A673 (cell line): ENCODE results near the gene PIGQ. TPM values are rescaled to one million over a fixed set of nuclear protein-coding genes. Genes with fewer than 3 reads are reported as not detected.

ENCODE experiments used
- BruUV-seq: library from RNA; stranded (reverse); fragments of 400-500 nt; replicated peaks from 2 replicates; lab custom pipeline; 2021; lab: Mats Ljungman, UMichigan
- CTCF ChIA-PET: fragments of 300-600 bp; sonication (Branson Sonifier 250); formaldehyde crosslinking; loops from one replicate; lab custom pipeline; 2022; ENCODE audit warnings: antibody characterized with exemption; lab: Charles Lee
- POLR2A ChIA-PET: fragments of 300-600 bp; sonication (Branson Sonifier 250); formaldehyde crosslinking; loops from one replicate; lab custom pipeline; 2022; ENCODE audit warnings: antibody characterized with exemption; ENCODE audit not compliant: low non-redundant PET; lab: Charles Lee
- DNase-seq: peaks from one replicate; pipeline ENCODE4 v3.0.0-alpha.2; 2015; ENCODE audit warnings: low spot score
- H3K27ac ChIP-seq: fragments of 200-600 bp; sonication (generic); 2 replicates; pipeline ENCODE4 v1.5.1; 2016; ENCODE audit warnings: mixed run types, low read depth, mild to moderate bottlenecking, mixed read lengths, antibody characterized with exemption, low read length; ENCODE audit not compliant: poor library complexity, severe bottlenecking
- H3K27me3 ChIP-seq: fragments of 200-600 bp; sonication (generic); replicated peaks from 2 replicates; pipeline ENCODE4 v1.6.1; 2017; ENCODE audit warnings: mixed run types, low read depth, mild to moderate bottlenecking, mixed read lengths, antibody characterized with exemption, low read length; ENCODE audit not compliant: insufficient read depth, poor library complexity
- H3K36me3 ChIP-seq: fragments of 200-600 bp; sonication (generic); 2 replicates; pipeline ENCODE4 v1.6.1; 2016; ENCODE audit warnings: mixed run types, mild to moderate bottlenecking, mixed read lengths, antibody characterized with exemption, low read length; ENCODE audit not compliant: insufficient read depth, poor library complexity, severe bottlenecking
- H3K4me1 ChIP-seq: fragments of 200-600 bp; sonication (generic); 2 replicates; pipeline ENCODE4 v1.6.1; 2017; ENCODE audit warnings: mixed run types, mild to moderate bottlenecking, mixed read lengths, antibody characterized with exemption, low read length; ENCODE audit not compliant: insufficient read depth, poor library complexity, severe bottlenecking
- H3K4me3 ChIP-seq: fragments of 200-600 bp; sonication (generic); 2 replicates; pipeline ENCODE4 v1.5.1; 2016; ENCODE audit warnings: low read depth, mixed run types, mild to moderate bottlenecking, mixed read lengths, low read length; ENCODE audit not compliant: poor library complexity, severe bottlenecking
- H3K9me3 ChIP-seq: fragments of 200-600 bp; sonication (generic); 2 replicates; pipeline ENCODE4 v1.6.1; 2016; ENCODE audit warnings: mixed run types, low read depth, mild to moderate bottlenecking, mixed read lengths, antibody characterized with exemption, low read length; ENCODE audit not compliant: poor library complexity, severe bottlenecking
- EZH2 ChIP-seq: fragments of 200-600 bp; sonication (generic); IDR thresholded peaks from 2 replicates; pipeline ENCODE4 v1.6.1; 2017; ENCODE audit warnings: borderline replicate concordance, low read depth, mild to moderate bottlenecking, mixed read lengths, antibody characterized with exemption, low read length; ENCODE audit not compliant: poor library complexity, severe bottlenecking
- intact Hi-C: fragments of 100-400 bp; cut with micrococcal nuclease; formaldehyde crosslinking; loops from one replicate; pipeline ENCODE4 v1.10.0; 2022; ENCODE audit not compliant: unreplicated experiment
- total RNA-seq: library from RNA; stranded (reverse); gene quantifications from 2 replicates; pipeline ENCODE4 v1.2.3, GENCODE V29; 2021
- TF ChIP-seq, protein P1 (sequence below): fragments of 300-800, 200-600 bp; sonication (generic); conservative IDR thresholded peaks from 2 replicates; pipeline ENCODE4 v1.5.1; 2017; ENCODE audit warnings: low read depth, mild to moderate bottlenecking, antibody characterized with exemption, low read length, moderate library complexity, mixed read lengths

PIGQ gene
- total RNA-seq, 1 experiment from 2014 or later = 59.4 TPM

DNA sequence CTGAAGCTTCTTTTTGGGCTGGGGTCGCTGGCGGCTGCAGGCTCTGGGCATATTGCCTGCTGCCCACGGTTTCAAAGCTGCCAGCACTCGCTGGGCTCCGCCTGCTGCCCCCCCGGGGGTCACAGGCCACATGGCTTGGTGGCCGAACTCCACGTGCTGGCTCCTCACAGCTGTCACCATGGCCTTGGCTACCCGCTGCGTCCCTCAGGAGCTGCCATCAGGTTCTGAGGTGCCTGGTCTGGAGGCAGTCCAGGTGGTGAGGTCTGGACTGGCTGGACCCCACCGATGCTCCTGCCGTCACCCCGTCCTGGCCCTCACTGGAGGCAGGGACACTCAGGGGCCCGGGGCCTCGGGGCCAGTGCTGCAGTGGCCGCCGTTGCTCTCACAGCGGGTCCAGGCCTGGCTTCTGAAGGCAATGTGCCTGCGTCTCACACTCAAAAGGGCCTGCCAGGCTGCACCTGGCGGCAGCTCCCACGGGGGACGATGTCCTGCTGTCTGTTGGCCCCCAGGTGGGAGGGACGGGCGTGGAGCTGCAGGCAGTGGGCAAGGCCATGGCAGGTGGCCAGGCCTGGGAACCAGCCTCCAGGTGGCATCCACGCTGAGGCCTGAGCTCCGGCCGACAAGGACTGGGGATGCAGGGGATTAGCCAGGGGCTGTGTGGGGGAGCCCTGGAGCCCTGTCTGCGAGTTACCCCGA is 29.0 kb upstream of the PIGQ start:
- ChIA-PET CTCF (no interaction called here), POLR2A (no interaction called here)

DNA sequence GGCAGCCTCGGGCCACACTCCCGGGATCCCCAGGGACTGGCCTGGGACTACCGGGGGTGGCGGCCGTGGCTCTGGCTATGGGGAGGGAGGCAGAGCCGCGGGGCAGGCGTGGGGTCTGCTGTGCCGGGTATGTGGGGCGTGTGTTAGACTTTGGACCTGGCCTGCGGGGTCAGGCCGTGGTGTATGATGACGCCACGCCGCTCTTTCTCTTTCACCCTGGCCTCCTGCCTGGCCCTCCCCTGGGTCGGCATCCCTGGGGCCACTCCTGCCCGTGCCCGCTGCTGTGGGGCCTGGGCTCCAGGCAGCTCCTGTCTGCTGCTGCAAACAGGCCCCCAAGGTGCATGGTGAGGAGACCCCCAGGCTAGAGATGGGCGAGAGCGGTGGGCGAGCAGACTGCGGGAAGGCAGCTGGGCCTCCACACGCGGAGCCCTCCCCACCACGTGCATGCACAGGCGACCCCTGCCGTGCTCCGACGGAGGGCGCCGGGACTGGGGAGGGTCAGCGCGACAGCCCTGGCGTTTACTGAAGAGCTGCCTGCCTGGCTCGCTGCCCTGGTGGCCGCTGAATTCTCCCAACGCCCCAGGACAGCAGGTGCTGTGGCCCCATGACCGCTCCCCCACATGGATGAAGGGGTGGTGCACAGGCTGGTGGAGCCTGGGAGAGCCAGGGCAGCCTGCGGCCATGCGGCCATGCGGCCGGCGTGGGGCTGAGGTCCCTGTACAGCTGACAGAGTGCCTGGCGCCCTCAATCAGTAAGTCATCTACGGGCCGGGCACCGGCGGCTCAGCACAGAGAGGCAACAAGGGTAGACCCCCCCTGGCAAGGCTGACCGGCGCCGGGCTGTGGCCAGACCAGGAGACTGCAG is 26.2 kb upstream of the PIGQ start:
- Histone ChIP-seq H3K27me3 (no peaks in the 10 kb centered on the region), H3K4me3 (no peak overlapping the region), H3K27ac (no peak overlapping the region), H3K36me3 (peaks cover 3% of the 10 kb centered on the region), H3K4me1 (no peaks in the 10 kb centered on the region), H3K9me3 (no peaks in the 10 kb centered on the region)
- no peak for DNase-seq
- no TSS peak for BruUV-seq
- no peak for TF ChIP-seq EZH2
- TF ChIP-seq, protein P1, sequence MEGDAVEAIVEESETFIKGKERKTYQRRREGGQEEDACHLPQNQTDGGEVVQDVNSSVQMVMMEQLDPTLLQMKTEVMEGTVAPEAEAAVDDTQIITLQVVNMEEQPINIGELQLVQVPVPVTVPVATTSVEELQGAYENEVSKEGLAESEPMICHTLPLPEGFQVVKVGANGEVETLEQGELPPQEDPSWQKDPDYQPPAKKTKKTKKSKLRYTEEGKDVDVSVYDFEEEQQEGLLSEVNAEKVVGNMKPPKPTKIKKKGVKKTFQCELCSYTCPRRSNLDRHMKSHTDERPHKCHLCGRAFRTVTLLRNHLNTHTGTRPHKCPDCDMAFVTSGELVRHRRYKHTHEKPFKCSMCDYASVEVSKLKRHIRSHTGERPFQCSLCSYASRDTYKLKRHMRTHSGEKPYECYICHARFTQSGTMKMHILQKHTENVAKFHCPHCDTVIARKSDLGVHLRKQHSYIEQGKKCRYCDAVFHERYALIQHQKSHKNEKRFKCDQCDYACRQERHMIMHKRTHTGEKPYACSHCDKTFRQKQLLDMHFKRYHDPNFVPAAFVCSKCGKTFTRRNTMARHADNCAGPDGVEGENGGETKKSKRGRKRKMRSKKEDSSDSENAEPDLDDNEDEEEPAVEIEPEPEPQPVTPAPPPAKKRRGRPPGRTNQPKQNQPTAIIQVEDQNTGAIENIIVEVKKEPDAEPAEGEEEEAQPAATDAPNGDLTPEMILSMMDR = no peak
- ChIA-PET CTCF (no interaction called here), POLR2A (no interaction called here)
- intact Hi-C loops = no loop called here

More for the DNA sequence above, 29.0 kb upstream of the PIGQ start:
- H3K9me3 ChIP-seq = no peaks in the 10 kb centered on the region
- no peak overlapping the region for H3K27ac ChIP-seq
- DNase-seq = no peak
- intact Hi-C loops = no loop called here
- no peaks in the 10 kb centered on the region for H3K36me3 ChIP-seq
- H3K27me3 ChIP-seq = no peaks in the 10 kb centered on the region
- no TSS peak for BruUV-seq
- TF ChIP-seq, protein P1 = no peak
- no peak for TF ChIP-seq EZH2
- no peak overlapping the region for H3K4me3 ChIP-seq
- no peaks in the 10 kb centered on the region for H3K4me1 ChIP-seq

DNA sequence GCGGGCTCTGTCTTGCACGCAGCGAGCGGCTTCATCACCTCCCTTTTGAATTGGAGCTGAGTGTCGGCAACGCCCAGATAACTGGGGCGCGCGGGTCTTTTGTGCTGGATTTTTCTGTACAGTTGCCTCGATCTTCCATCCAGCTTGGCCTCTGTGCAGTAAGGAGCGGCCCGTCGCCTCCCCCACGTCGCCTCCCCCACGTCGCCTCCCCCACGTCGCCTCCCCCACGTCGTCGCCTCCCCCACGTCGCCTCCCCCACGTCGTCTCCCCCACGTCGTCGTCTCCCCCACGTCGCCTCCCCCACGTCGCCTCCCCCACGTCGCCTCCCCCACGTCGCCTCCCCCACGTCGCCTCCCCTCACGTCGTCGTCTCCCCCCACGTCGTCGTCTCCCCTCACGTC is 25.3 kb upstream of the PIGQ start:
- DNase-seq = no peak
- TF ChIP-seq EZH2 = no peak
- TF ChIP-seq, protein P1 = no peak
- ChIA-PET CTCF (no interaction called here), POLR2A (no interaction called here)
- H3K4me3 ChIP-seq = no peak overlapping the region
- no TSS peak for BruUV-seq
- intact Hi-C loops = no loop called here
- H3K27ac ChIP-seq = no peak overlapping the region
- peaks cover 3% of the 10 kb centered on the region for H3K36me3 ChIP-seq
- no peaks in the 10 kb centered on the region for H3K27me3 ChIP-seq
- H3K9me3 ChIP-seq = no peaks in the 10 kb centered on the region
- H3K4me1 ChIP-seq = no peaks in the 10 kb centered on the region
